Heart left ventricle (tissue), 16 donors: ENCODE data around the gene LLGL2. TPM values are rescaled to one million over a fixed set of nuclear protein-coding genes. Genes with fewer than 3 reads are reported as not detected.

Experiments used
- ATAC-seq, 4 donors: fragments of 200-7000 bp; cut with Tn5 transposase; one replicate each; pipeline ENCODE4 v1.9.1; 2020 to 2022; ENCODE audit warnings: moderate library complexity in 4 of 4, mild to moderate bottlenecking in 3 of 4, moderate number of reproducible peaks in 1 of 4
- DNase-seq, 5 donors: peaks; one replicate each; pipeline ENCODE4 v3.0.0-alpha.2; 2020
- H3K27ac ChIP-seq, 12 donors: fragments of 200-600 bp; sonication (generic) in 4 of 12; one replicate each; pipeline versions ENCODE4 v1.5.0 to v1.8.0; 2016 to 2022; ENCODE audit warnings: mild to moderate bottlenecking in 2 of 12
- H3K27me3 ChIP-seq, 9 donors: fragments of 200-600 bp; sonication (generic) in 2 of 9; one replicate each; pipeline versions ENCODE4 v1.5.1 to v1.8.0; 2016 to 2022; ENCODE audit warnings: mild to moderate bottlenecking in 3 of 9
- H3K36me3 ChIP-seq, 9 donors: fragments of 200-600 bp; sonication (generic) in 2 of 9; one replicate each; pipeline versions ENCODE4 v1.5.0 to v1.8.0; 2018 to 2022; ENCODE audit warnings: mild to moderate bottlenecking in 2 of 9
- H3K4me1 ChIP-seq, 12 donors: fragments of 200-600 bp; sonication (generic) in 4 of 12; one replicate each; pipeline versions ENCODE4 v1.5.0 to v1.8.0; 2016 to 2022; ENCODE audit warnings: mild to moderate bottlenecking in 3 of 12
- H3K4me3 ChIP-seq, 12 donors: fragments of 200-600 bp; sonication (generic) in 4 of 12; one replicate each; pipeline versions ENCODE4 v1.5.0 to v1.8.0; 2017 to 2022; ENCODE audit warnings: mild to moderate bottlenecking in 9 of 12, moderate library complexity in 4 of 12
- H3K9me3 ChIP-seq, 12 donors: fragments of 200-600 bp; sonication (generic) in 4 of 12; one replicate each; pipeline versions ENCODE4 v1.5.0 to v1.8.0; 2016 to 2022; ENCODE audit warnings: mild to moderate bottlenecking in 1 of 12
- CTCF ChIP-seq, 12 donors: fragments of 200-600 bp; sonication (generic) in 4 of 12; IDR thresholded peaks; one replicate each; pipeline versions ENCODE4 v1.5.0 to v1.8.0; 2018 to 2022; ENCODE audit warnings: antibody characterized with exemption in 12 of 12, mild to moderate bottlenecking in 5 of 12
- POLR2A ChIP-seq, 2 donors: fragments of 450-650 bp; IDR thresholded peaks; one replicate each; pipeline ENCODE4 v1.6.1; 2017; ENCODE audit warnings: antibody characterized with exemption in 2 of 2, mild to moderate bottlenecking in 2 of 2, moderate library complexity in 2 of 2
- WGBS, 4 donors: extraction: QIAGEN DNeasy Blood & Tissue Kit in 2 of 4; methylation state at CpG; one replicate each; pipeline versions ENCODE4 v1.1.5 to v1.1.7; 2013 to 2018; 5-methylcytosine and 5-hydroxymethylcytosine counted together
- intact Hi-C, 10 donors: fragments of 100-400 bp; cut with DNase I; formaldehyde crosslinking; loops; one replicate each; pipeline versions ENCODE4 v1.11.1 to v1.14.2; 2022
- polyA plus RNA-seq, 2 donors: library from polyadenylated mRNA; stranded (reverse); fragments of 200-250 nt; gene quantifications; one replicate each; pipeline ENCODE4 v1.2.3, GENCODE V29; 2013
- total RNA-seq, 9 donors: library from RNA; depleted of rRNA in 2 of 9; stranded (reverse); fragments of >200 nt in 2 of 9; fragmentation: NEBNext Ultra II Directional in 3 of 9; extraction: Animal tissue kit (Norgen Biotek cat#: 25700) in 3 of 9; gene quantifications; one replicate each; pipeline versions ENCODE4 v1.1.0 to v1.2.4, GENCODE V29; 2016 to 2023
- donor health status: ischemic (EF 13 %, LVEDD 7.1; RV severe dilation, severe dysfunction).
- donor health status: healthy with polysubstance abuse.
- donor health status: DM: no; HTN: yes; CAD: no.
- donor health status: DM: no; HTN: no; CAD: no.
- donor health status: ischemic (EF 25% LVEDD 6.9; RV normal size, moderate dysfunction).
- donor health status: ischemic (EF 25% LVEDD 5.7; RV mildly dilated, moderate dysfunction).
- donor health status: healthy.
- donor health status: DM: yes; HTN: yes; CAD: no.
- donor health status: ischemic (EF 35%, LVEDD 5.7; RV mildly dilated, moderate dysfunction).
- donor health status: nonischemic (EF 11% LVEDD 7.7; RV severe dilation, severe dysfunction).
- donor health status: DM: yes; HTN: yes; CAD: no.
- donor health status: PGD.
- donor health status: ischemic (EF 29% LVEDD 5.4; RV normal size, mild dysfunction).
- donor health status: nonischemic (EF 23%, LVEDD 6.1; RV moderate dilation, normal function).

LLGL2 gene
- total and polyA plus RNA-seq, 11 donors, result 1.8 to 8.1 (median 3.6) TPM

GRCh38 chr17:75565066-75565465 lies 39.6 kb downstream of the LLGL2 start:
- no peak overlapping the region for H3K27ac ChIP-seq
- no peak for ATAC-seq
- no peaks in the 10 kb centered on the region for H3K9me3 ChIP-seq
- TF ChIP-seq CTCF (IDR thresholded peaks at IDR 0.05) (no peak), POLR2A (IDR thresholded peaks at IDR 0.05) (no peak)
- H3K27me3 ChIP-seq, result no peaks in the 10 kb centered on the region
- intact Hi-C loops, result no loop called here
- no peak overlapping the region for H3K4me3 ChIP-seq
- 80 to 96% (median 88%) methylated on average over 4 to 7 of the region's 7 CpGs for WGBS, 4 donors
- H3K36me3 ChIP-seq, result peaks cover 0 to 4% (median 0%) of the 10 kb centered on the region in 9 donors
- DNase-seq, result no peak
- H3K4me1 ChIP-seq, result no peaks in the 10 kb centered on the region

- Histone ChIP-seq H3K4me3 (no peak overlapping the region), H3K4me1 (peaks cover 0 to 2% (median 0%) of the 10 kb centered on the region in 12 donors), H3K27ac (no peak overlapping the region), H3K9me3 (no peaks in the 10 kb centered on the region), H3K36me3 (peaks cover 0 to 4% (median 0%) of the 10 kb centered on the region in 9 donors), H3K27me3 (no peaks in the 10 kb centered on the region)
- ATAC-seq (no peak), DNase-seq (no peak)
- 85 to 92% (median 90%) methylated on average over 6 of the region's 6 CpGs for WGBS, 4 donors
- intact Hi-C loops, result no loop called here
- no peak for TF ChIP-seq POLR2A (IDR thresholded peaks at IDR 0.05)
These were observed 40.1 kb downstream of the LLGL2 start for GRCh38 chr17:75565618-75566017.

- WGBS, 4 donors, result 71 to 91% (median 88%) methylated on average over 5 to 6 of the region's 6 CpGs
- DNase-seq, result no peak
These were observed 40.9 kb downstream of the LLGL2 start for GRCh38 chr17:75566416-75566815.

GRCh38 chr17:75566834-75567233 lies 41.3 kb downstream of the LLGL2 start:
- H3K27me3 ChIP-seq, result no peaks in the 10 kb centered on the region
- WGBS, 4 donors, result 92 to 96% (median 94%) methylated on average over 5 of the region's 5 CpGs
- H3K4me1 ChIP-seq, result peaks cover 0 to 13% (median 0%) of the 10 kb centered on the region in 12 donors
- DNase-seq, result no peak
- H3K4me3 ChIP-seq, result no peak overlapping the region
- no peaks in the 10 kb centered on the region for H3K9me3 ChIP-seq
- peaks cover 0 to 4% (median 0%) of the 10 kb centered on the region in 9 donors for H3K36me3 ChIP-seq
- TF ChIP-seq CTCF (IDR thresholded peaks at IDR 0.05) (no peak), POLR2A (IDR thresholded peaks at IDR 0.05) (no peak)
- ATAC-seq, result no peak
- intact Hi-C loops, result no loop called here
- H3K27ac ChIP-seq, result no peak overlapping the region

More at GRCh38 chr17:75566416-75566815, 40.9 kb downstream of the LLGL2 start:
- intact Hi-C loops, result no loop called here
- Histone ChIP-seq H3K27me3 (no peaks in the 10 kb centered on the region), H3K36me3 (peaks cover 0 to 4% (median 0%) of the 10 kb centered on the region in 9 donors), H3K4me1 (peaks cover 0 to 10% (median 0%) of the 10 kb centered on the region in 12 donors), H3K9me3 (no peaks in the 10 kb centered on the region), H3K4me3 (no peak overlapping the region), H3K27ac (no peak overlapping the region)
- no peak for TF ChIP-seq CTCF (IDR thresholded peaks at IDR 0.05)
- TF ChIP-seq POLR2A (IDR thresholded peaks at IDR 0.05), result no peak
- ATAC-seq, result no peak
